GM19351 (cell line): ENCODE measurements around the gene TGOLN2.
"Not testable (repeated sequence)": the region's sequence is repeated elsewhere in the genome, so short reads cannot be mapped to it uniquely, and the experiment has no call there.

ENCODE experiments used
- ATAC-seq: cut with Tn5 transposase; IDR thresholded peaks from one replicate; pipeline ENCODE4 v1.9.1; 2021; ENCODE audit warnings: mild to moderate bottlenecking, moderate library complexity; ENCODE audit not compliant: unreplicated experiment

TGOLN2 gene

DNA sequence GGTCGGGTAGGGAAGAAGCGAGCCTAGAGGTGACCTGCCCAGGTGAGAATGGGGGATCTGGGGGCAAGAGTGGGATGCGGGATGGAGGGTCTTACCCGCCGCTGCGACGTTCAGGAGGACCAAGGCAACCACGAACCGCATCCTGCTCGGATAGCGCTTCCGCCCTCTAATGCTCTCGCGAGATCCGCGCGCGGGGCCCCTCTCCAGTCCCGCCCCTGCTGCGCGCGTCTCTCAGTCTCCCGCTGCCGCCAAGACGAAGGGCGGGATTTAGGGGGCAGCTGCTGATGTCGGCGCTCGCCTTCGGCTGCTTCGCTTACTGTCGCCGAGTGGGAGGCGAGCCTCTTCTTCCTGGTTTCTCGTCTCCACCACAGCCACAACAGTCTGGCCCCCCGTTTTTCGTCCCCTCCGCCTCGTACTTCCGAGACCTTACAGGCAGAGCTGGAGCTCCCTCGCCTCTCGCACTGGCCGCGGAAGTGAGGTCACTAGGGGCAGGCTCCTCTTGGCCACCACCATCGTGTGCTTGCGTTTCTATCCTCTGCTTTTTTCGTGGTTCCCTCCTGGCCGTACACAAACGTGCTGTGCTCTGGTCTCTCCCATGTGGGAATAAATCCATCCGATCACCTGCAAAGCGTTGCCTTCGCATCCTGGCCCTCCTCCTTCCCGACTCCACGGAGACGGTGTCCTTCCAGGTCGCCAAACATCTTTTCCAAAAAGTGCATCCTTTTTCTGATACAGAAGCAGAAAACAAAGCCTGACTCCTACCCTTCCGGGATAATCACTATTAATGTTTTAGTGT, at the start of gene TGOLN2:
TGOLN2 (minus strand) TSS at position 168 of the 796 bp plus-strand sequence; CDS start at position 141, 27 bp downstream.
- ATAC-seq: peak; percentile 75

DNA sequence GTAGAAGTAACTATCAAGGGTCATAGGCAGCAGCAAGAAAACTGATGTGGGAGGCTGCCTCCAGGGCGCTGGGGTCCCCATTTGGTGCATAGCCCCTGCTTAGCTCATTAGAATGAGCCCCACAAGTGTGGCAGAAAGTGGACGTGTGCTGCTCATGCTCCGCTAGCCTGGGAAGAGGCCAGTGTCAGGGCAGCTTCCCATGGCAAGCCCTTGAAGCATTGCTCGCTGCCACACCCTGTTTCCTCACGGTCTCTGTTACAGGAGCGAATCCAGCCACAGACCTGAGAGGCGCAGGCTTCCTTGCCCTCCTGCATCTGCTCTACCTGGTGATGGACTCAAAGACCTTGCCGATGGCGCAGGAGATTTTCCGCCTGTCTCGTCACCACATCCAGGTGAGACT, 49.3 kb upstream of the TGOLN2 start:
- no peak for ATAC-seq

DNA sequence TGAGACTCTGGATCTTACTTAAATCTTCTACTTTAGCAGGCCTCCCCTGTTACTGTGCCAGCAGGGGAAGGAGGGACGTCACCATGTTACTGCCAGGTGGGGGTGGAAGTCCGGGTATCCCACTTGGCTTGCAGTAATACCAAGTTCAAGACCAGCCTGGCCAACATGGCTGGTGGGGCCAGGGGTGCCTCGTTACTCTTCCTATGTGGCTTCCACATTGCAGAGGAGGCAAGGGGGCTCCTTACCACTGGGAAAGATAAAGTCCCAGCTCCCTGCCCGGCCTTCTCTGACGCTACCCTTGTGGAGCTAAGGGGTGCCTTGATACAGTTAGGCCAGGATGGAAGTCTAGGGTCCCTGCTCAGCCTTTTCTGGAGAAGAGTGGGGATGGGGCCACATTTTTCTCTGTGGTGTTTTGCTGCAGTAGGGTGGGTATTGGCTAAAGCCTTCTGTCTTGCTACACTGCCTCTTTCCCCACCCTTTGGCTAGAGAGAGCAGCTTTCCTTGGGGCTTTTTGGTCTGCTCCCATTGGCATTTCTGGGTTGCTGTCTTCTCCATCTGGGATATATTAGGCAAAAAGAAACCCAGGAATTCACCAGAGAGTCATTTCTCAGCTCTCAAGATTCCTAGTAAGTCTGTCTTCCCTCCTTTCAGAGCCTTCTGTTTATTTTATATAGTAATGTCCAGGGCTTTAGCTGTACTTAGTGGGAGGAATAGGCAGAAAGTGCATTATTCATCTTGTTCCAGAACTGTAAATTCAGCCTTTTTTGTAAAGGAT, 48.7 kb upstream of the TGOLN2 start:
- ATAC-seq: no peak

DNA sequence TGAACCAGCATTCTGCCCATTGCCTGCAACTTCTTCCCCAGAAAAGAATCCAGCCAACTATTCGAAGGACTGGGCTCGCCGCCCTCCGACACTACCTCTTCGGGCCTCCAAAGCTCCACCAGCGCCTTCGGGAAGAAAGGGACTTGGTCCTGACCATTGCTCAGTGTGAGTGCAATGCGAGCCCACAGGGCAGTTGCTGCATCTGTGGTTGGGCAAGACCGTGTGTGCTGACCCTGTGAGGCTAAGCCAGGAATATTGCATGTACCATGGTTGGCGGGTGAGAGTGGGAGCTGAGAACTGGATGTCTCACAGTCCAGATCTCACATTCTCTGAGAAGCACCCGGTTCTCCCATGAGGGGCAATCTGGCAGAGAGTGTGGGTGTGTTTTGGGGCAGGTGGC, 43.3 kb upstream of the TGOLN2 start:
- ATAC-seq: no peak

DNA sequence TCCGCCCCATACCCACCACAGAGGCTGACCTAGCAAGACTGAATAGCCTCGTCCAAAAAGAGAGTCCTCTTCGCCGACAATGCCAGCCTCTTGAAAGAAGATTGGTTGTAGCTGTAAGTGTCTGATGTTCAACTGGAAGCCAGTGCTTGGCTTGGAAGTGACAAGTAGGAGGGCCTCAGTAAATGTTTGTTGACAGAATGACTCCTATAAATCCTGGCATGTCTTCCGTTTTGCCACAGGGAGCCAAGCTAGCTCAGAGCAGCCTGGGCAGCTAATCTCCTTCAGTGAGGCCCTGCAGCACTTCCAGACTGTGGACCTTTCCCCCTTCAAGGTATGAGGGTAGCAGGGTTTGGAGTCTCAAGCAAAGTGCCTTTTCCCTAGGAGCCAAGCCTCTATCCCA, 41.7 kb upstream of the TGOLN2 start:
- no peak for ATAC-seq

DNA sequence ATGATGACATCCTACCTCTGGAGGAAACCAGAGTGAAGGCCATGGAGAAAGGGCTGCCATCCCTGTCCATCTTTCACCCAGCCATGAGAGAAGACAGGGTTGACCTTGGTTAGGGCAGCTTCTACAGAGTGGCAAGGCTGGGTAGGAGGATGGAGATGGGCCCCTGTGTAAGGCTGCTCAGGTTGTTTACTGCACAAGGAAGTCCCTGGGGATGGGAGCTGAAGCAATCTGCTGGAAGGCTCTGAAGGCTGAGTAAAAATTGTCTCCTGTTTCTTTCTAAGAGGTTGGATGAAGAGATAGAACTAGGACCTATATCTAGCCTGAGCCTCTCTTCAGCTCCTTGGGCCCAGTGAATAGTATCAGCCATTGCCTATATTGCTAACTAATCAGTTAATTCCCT, 41.1 kb upstream of the TGOLN2 start:
- ATAC-seq: no peak

DNA sequence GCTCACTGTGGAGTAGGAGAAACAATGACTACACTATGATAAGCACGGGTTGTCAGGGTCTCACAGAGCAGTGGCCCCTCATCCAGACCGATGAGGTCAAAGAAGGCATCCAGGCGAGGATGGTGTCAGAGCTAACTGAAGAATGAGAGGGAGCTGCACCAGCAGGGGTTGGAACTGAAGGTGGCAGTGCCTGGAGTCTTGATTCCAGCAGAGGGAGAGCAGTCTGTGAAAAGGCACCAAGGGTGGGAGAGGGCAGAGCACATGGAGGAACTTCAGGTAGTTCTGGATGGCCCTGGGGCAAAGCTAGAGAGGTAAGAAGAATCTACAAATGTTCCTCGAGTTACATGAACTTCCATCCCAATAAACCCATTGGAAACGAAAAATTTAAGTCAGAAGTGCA, 39.4 kb upstream of the TGOLN2 start:
- no peak for ATAC-seq

DNA sequence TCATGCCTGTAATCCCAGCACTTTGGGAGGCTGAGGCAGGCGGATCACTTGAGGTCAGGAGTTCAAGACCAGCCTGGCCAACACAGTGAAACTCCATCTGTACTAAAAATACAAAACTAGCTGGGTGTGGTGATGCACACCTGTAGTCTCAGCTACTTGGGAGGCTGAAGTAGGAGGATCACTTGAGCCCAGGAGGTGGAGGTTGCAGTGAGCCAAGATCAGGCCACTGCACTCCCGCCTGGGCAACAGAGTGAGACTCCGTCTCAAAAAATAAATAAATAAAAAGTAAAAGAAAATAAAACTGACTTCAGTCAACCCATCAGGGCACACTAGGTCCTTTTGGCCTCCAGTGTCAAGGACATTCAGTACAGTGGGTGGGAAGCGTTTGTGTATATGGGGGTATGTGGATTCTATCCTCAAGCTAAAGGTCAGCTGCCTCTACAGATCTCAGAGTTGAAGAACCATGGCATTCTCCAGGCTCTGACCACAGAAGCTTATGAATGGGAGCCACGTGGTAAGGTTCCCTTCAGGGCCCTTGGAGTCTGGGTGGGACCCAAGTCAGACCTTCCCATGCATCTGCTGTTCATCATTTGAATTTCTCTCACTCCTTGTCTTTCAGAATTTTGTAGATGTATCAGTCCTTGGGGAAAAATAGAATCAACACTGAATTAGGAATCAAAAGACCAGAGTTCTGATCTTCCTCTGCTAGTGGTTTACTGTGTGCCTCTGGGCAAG, 35.0 kb upstream of the TGOLN2 start:
- not testable (repeated sequence) for ATAC-seq

DNA sequence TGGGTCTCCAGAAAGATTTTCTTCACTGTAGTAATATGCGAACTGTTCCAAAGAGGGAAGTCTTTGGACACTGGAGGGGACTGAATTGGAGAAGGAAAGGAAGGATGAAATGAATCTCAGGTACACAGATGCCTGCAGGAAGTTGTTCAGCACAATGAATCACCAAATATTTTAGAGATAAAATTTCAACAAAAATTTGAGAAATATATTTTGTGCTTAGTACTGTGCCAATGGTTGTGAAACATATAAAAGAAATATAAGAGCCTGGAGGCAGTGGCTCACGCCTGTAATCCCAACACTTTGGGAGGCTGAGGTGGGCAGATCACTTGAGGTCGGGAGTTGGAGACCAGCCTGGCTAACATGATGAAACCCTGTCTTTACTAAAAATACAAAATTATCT, 29.9 kb upstream of the TGOLN2 start:
- no peak for ATAC-seq

DNA sequence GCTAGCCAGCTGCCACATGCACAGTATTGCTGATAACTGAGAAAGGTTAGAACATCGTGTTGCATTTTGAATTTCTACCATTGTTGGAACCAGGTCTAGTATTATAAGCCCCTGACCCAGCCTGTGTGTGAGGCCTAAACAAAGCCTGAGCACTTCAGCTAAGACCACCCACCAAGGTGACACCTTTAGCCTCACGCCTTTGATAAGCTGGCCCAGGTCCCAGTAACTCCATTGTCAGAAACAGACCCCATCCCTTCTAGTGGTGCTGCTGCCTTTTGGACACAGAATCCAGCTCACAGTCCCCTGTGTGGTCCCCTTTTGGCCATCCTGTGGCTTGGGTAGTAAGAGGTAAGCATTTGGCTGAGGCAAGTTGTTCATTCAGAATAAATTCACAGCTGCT, 28.4 kb upstream of the TGOLN2 start:
- ATAC-seq: no peak

DNA sequence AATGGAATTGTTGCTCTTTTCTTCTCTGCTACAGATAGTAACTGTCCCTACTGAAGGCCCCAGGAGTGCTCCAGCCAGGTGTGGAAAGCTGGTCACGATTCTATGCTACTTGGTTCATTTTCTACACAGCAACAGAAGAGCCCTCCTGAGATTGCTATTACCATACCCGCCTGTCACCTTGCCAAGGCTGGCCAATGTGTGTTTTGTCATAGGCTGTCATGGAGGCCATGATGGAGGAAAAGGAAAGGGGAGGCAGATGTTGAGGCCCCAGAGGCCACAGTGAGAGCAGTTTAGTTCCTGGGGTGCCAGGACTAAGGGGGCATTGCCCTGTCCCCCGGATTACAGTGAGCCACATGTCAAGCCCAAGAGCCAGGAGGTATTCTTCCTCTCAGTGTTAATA, 27.7 kb upstream of the TGOLN2 start:
- ATAC-seq: no peak

DNA sequence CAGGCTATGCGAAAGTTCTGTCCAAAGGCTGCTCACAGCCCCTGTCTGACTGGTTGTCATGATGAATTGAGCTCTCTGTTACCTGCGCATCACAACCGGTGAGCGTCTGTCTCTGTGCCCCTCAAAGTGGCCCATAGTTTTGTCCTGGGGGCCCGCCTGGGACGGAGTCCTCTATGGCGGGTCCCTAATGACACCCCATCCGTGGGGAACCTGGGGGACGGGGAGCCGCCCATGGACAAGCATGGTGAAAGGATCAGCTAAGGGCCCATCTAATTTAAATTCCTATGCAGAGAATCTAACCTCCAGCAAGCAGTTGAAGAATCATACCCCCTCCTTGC, 27.3 kb upstream of the TGOLN2 start:
- peak; percentile 19 for ATAC-seq

DNA sequence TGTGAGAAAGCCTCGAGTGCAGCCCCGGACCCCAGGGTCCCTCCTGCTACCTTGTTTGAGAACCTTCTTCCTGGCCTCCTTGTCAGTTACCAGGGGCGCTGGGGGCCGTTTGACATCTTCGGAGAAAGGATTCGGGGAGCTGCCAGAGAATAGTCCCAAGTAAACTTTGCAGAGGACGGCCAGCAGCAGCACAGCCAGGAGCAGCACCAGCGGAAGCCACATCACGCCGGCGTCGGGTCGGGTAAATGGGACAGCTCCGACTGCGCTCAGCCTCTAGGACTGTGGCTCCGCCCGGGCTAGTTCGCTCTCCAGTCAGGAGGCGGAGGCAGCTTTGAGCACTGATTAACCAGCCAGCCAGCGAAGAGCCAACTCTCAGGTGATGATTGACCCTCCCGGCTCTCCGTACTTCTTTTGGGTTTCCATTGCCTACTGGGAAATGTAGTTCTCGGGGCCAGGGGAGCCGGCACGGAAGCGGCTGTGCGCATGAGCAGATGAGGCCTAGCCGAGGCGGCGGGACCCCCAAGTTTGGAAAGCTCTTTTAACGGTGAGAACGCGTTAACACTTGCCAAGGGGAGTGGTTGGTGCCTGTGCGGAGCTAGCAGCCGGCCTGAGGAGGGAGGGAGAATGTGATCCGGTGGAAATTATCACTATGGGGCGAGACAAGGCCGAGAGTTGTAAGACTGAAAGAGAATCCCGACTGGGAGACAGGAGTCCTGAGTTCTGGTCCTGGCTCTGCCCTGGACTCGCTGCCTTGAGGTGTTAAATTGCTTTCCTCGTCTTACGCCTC, 26.7 kb upstream of the TGOLN2 start, which contains the start of the genes ELMOD3 and RETSAT:
ELMOD3 (plus strand) TSS at position 484 of the 787 bp plus-strand sequence. CDS start 2,430 bp downstream, outside the sequence.
RETSAT (minus strand) TSS at position 243 of the 787 bp plus-strand sequence; CDS start at position 222, 21 bp downstream.
- ATAC-seq: peak; percentile 99

DNA sequence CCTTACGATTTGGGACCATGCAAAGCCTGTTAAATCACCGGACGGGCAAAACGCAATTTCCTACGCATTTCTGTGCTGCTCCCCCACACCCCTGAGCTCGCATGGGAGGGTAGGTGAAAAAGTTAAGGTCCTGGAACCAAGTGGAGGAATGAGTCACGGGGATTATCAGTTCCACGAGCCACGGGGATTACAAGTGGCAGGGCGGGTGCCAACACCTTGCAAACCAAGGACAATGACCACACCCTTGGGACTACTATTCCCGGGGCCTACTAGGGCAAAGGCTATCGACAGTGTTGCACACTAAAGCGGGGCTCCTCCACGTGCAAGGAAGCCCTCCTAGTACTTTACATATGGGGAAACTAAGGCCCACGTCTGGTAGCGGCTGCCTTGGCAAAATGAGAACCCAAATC, 26.1 kb upstream of the TGOLN2 start:
- ATAC-seq: peak; percentile 9

DNA sequence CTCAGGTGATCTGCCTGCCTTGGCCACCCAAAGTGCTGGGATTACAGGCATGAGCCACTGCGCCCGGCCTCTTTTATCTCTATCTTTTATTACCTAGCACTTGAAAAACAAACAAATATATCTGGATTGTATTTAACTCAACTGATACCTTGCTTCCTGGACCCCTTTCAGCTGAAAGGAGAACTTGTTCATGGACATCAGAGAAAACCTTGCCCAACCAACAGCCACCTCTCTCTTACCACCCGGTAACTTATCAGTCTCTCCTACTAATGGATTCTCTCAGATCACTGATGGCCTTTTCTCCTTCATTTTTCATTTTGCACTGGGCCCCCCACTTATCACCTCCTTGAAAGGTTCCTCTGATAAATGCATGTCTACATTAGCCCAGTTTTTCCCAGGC, 19.8 kb upstream of the TGOLN2 start:
- ATAC-seq: no peak

DNA sequence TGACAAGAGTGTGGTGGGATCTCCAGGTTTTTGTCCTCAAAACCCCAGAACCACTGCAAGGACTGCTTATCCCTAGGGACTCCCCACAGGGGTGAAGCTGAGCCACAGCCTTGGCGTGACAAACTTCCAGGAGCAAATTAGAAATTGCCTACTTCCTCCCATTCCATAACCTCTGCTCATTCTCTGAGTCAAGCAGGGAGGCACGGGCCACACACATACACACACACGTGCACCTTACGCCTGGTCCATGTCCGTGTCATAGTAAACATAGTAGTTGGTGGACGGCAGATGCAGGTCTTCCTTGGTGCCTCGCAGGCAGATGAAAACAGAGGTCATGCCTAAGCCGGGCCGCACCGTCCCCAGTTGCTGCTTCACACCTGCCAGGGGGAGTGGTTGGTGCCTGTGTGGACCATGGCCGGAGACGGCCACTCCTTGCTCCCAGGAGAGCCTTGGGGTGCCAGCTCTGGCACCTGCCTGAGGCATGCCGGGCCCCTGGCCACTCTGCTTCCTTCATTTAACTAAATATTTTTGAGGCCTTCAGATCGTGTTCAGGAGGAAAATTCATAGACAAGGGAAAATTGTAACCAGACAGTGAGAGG, 16.7 kb upstream of the TGOLN2 start:
- no peak for ATAC-seq

DNA sequence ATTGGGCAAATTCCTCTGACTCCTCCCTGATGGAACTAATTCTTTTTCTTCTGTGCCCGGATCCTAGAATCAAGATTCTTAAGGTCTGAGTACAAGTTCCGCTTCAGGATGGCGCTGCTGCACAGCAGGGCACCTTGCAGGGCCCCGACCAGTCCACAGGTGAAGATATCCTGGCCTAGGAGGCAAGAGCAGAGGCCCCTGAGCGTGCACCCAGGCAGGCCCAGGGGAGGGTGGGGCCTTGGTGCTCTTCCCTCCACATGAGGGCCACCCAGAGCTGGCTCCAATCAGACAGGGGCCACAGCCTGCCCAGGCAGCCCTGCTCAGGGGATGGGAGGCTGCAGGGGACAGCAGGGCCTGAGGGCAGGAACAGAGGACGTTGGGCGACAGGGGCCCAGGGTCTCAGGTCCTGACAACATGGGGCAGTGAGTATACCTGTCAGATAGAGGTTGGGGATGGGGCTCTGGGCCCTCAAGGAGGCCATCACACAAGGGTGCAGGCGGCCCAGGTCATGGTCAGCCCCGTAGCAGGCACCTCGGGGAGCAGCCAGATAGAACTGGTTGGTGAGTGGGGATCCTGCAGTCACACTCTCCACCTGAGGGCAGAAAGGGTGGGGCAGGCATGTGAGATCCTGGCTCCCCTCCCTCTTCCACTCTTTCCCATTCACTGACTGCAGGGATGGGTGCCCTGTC, 15.6 kb upstream of the TGOLN2 start:
- ATAC-seq: not testable (repeated sequence)

DNA sequence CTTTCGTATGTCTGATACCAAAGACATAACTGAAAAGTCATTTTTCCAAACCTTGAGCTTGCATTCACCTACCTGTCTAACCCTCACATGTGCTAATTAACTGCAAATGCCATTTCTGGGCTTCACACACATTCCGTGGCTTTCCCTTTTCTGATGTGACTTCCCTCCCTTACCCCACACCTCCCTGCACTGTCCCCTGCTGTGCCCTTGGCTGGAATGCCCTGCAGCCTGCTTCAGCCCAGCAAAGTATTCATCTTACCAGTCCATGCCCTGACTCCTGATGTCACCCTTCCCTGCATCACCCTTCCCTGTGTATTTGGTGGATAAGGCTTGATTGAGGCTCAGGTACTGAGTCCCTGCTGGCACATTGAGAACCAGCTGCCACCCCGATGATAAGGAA, 14.4 kb upstream of the TGOLN2 start:
- no peak for ATAC-seq

DNA sequence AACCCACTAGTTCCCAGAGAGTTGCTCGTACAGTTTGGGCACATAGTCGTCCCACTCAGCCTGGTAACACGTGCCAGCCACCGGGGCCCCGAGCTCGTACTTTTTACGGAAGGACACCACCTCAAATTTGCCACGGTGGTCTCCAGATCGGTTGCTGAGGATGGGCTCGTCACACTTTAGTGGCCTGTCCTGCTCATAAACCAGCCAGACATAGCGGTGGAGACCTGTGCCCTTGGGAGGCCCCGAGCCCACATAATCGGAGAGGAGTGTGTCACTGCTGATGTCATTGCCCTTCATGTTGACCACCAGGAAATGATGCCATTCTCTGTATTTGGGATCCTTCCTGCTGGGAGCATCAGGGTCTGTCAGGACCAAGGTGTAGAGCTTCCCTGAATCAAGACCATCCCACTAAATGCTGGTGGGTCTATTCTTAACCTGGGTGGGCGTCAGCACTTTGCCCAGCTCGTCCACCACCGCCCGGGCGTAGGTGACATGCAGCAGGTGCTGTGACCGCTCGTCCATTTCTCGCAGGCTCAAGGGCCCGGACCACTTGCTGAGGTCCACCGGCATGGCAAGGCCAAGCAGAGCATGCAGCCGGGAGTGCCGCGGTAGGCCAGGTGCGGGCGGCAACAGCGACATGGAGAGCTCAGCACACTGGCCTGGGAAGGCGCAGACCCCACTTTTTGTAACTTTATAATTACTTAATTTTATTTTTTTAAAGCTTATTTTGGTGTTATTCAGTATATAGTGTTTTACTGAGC, 13.7 kb upstream of the TGOLN2 start:
- no peak for ATAC-seq
